Cardiac septum (tissue), 1 donor: Measurements from ENCODE around the gene LECT2. TPM values are rescaled to one million over a fixed set of nuclear protein-coding genes. Genes with fewer than 3 reads are reported as not detected.

ENCODE experiments used
- total RNA-seq: library from RNA; stranded (reverse); fragmentation: NEBNext Ultra II Directional; extraction: Animal tissue kit (Norgen Biotek cat#: 25700); gene quantifications from one replicate; pipeline ENCODE4 v1.2.1, GENCODE V29; 2021
- donor health status: DM: no; HTN: no; CAD: no.

The LECT2 gene
- total RNA-seq, 1 donor from 2014 or later, result not detected

Other genes with a start within 250 kb of the LECT2 start
- gene SLC25A48, start 120.3 kb downstream of the LECT2 start, total RNA-seq, result not detected
- gene IL9, start 59.1 kb downstream of the LECT2 start, total RNA-seq, result not detected
- gene TGFBI, start 74.0 kb upstream of the LECT2 start, total RNA-seq, result 46.9 TPM
- 45.9 TPM for gene SMAD5, start 177.9 kb upstream of the LECT2 start, total RNA-seq
- gene SMIM32, start 238.2 kb upstream of the LECT2 start, total RNA-seq, result not detected